HG03280 (cell line): Measurements from ENCODE around the gene NOXO1.
A peak's percentile ranks its signal among the peaks of the same experiment; 100 is the strongest.

Experiments used
- ATAC-seq: cut with Tn5 transposase; IDR thresholded peaks from one replicate; pipeline ENCODE4 v1.9.1; 2021; ENCODE audit warnings: mild to moderate bottlenecking, moderate library complexity; ENCODE audit not compliant: unreplicated experiment

Gene NOXO1

GRCh38 chr16:1980030-1980769 lies 1.1 kb downstream of the NOXO1 start:
- no peak for ATAC-seq

- no peak for ATAC-seq
These were observed 1.8 kb downstream of the NOXO1 start for GRCh38 chr16:1979271-1980029.

- no peak for ATAC-seq
These were observed 2.7 kb downstream of the NOXO1 start for GRCh38 chr16:1978476-1979120.

GRCh38 chr16:1977875-1978268 lies 3.4 kb downstream of the NOXO1 start:
- no peak for ATAC-seq

- ATAC-seq: no peak
These were observed 4.1 kb downstream of the NOXO1 start for GRCh38 chr16:1976951-1977874.

GRCh38 chr16:1976216-1976520 lies 5.1 kb downstream of the NOXO1 start:
- ATAC-seq: no peak

GRCh38 chr16:1975432-1976215 lies 5.6 kb downstream of the NOXO1 start:
- no peak for ATAC-seq

GRCh38 chr16:1974157-1975070 lies 6.9 kb downstream of the NOXO1 start:
- no peak for ATAC-seq

GRCh38 chr16:1973461-1974156 lies 7.7 kb downstream of the NOXO1 start:
- no peak for ATAC-seq

GRCh38 chr16:1972490-1972877 lies 8.8 kb downstream of the NOXO1 start:
- no peak for ATAC-seq

- peak; percentile 86 for ATAC-seq
These were observed 9.3 kb downstream of the NOXO1 start, which contains the start of gene TBL3 for GRCh38 chr16:1971796-1972489. TSS of gene TBL3 (plus strand) at chr16:1972053. CDS start at chr16:1972165, 112 bp downstream.

- ATAC-seq: no peak
These were observed 12.9 kb downstream of the NOXO1 start for GRCh38 chr16:1968146-1968953.

- no peak for ATAC-seq
These were observed 14.8 kb downstream of the NOXO1 start, which contains the start of gene RNF151 for GRCh38 chr16:1966460-1966859. TSS of gene RNF151 (plus strand) at chr16:1966856. CDS start at chr16:1966882, 26 bp downstream.

GRCh38 chr16:1965396-1966001 lies 15.8 kb downstream of the NOXO1 start:
- ATAC-seq: no peak

- peak; percentile 88 for ATAC-seq
These were observed 16.5 kb downstream of the NOXO1 start, which contains the start of gene RPS2 for GRCh38 chr16:1964506-1965395. TSS of gene RPS2 (minus strand) at chr16:1964826. CDS start at chr16:1964625, 201 bp downstream.
